GM13977 (cell line): ENCODE measurements around the gene TEKT5.

Experiments used
- DNase-seq: peaks from one replicate; pipeline ENCODE4 v3.0.0; 2012; ENCODE audit warnings: low spot score
- CTCF ChIP-seq: IDR thresholded peaks from 2 replicates; pipeline ENCODE4 v1.5.1; 2012; ENCODE audit warnings: mild to moderate bottlenecking, control low read depth; ENCODE audit not compliant: insufficient read depth; ENCODE audit errors: extremely low read depth, missing control alignments
- in situ Hi-C: fragments of 300-500 bp; cut with MboI; formaldehyde crosslinking; loops from one replicate; pipeline ENCODE4 v1.12.0; 2022; ENCODE audit warnings: low sequenced_read_pairs, low pct_unique_long_range_greater_than_20kb, mixed read lengths, inconsistent platforms; ENCODE audit not compliant: unreplicated experiment

TEKT5 gene

GRCh38 chr16:10592611-10593010 lies 102.1 kb downstream of the TEKT5 start:
- no peak for TF ChIP-seq CTCF
- in situ Hi-C loops, result no loop called here
- DNase-seq, result no peak

- no peak for TF ChIP-seq CTCF
These were observed 104.4 kb downstream of the TEKT5 start for GRCh38 chr16:10590342-10590741.

GRCh38 chr16:10589109-10589508 lies 105.6 kb downstream of the TEKT5 start:
- TF ChIP-seq CTCF, result no peak
- no peak for DNase-seq
- in situ Hi-C loops, result no loop called here

More at GRCh38 chr16:10590342-10590741, 104.4 kb downstream of the TEKT5 start:
- in situ Hi-C loops, result no loop called here
- DNase-seq, result no peak

- in situ Hi-C loops, result no loop called here
- no peak for DNase-seq
- TF ChIP-seq CTCF, result no peak
These were observed 107.1 kb downstream of the TEKT5 start for GRCh38 chr16:10587622-10588021.

- in situ Hi-C loops, result no loop called here
- no peak for TF ChIP-seq CTCF
- DNase-seq, result no peak
These were observed 109.7 kb downstream of the TEKT5 start for GRCh38 chr16:10584981-10585438.

GRCh38 chr16:10583269-10583668 lies 111.5 kb downstream of the TEKT5 start:
- in situ Hi-C loops, result no loop called here
- no peak for TF ChIP-seq CTCF
- DNase-seq, result no peak

GRCh38 chr16:10581507-10581906 lies 113.2 kb downstream of the TEKT5 start:
- TF ChIP-seq CTCF, result no peak
- in situ Hi-C loops, result no loop called here
- no peak for DNase-seq
